Measurements from ENCODE around the gene ABLIM1.

Gene ABLIM1

DNA sequence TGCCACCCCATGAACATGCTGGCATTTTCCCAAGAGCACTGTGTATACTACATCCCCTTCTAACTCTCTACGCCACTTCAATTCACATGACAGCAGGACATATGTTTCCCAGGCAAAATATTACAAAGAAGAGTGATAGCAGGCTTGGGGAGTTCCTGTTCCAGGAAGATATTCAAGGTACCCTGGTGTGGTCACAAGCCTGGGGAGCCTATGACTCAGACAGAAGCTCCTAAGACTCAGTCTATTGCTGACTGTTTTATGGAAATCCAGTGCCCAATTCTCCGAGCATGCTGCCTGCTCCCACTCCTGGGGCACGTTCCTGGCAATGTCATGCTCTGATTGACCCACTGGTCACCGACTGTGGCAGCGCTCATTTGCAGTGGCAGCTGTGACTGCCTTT, 23.5 kb upstream of the ABLIM1 start:
- Histone ChIP-seq H3K27me3 (ENCODE audit: control insufficient read depth in 2 of 2, insufficient read depth in 2 of 2, low read length in 2 of 2) (no peaks in the 10 kb centered on the region), H3K4me1 (ENCODE audit: control insufficient read depth in 2 of 2, insufficient read depth in 2 of 2, low read length in 2 of 2) (peaks cover 24 to 34% of the 10 kb centered on the region in 2 donors), H3K9me3 (ENCODE audit: control insufficient read depth in 2 of 2, low read length in 2 of 2) (no peaks in the 10 kb centered on the region), H3K27ac (ENCODE audit: low read depth in 2 of 2, low read length in 2 of 2) (no peak overlapping the region), H3K36me3 (ENCODE audit: control insufficient read depth in 2 of 2, insufficient read depth in 2 of 2, low read length in 2 of 2) (no peaks in the 10 kb centered on the region), H3K4me3 (ENCODE audit: low read length in 2 of 2) (no peak overlapping the region), H3K9ac (ENCODE audit: low read depth in 1 of 2, low read length in 2 of 2) (no peak overlapping the region)

DNA sequence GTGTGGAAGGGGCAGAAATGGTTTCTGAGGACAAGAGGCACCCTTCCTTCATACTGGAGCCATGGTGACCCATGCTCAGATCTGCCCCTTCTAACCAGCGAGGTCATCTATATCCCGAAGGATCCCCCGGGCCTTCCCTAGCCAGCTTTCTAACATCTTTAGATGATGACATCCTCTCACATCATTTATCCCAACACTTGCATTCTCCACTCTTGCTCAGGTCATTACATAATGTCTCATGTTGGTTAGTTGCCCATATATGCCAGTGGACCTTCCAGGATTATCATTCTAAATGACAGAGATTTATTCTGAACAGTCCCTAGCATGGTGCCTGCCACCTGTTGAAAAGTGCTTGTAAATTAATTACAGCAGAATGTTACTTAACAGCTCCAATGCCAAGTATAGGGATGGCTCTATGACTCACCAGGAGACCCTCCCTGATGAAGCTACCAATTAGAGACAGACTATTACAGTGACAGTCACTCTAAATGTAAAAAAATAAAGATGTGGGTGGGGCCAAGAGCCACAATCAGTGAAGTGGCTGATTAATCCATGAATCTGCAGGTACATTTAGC, 22.6 kb upstream of the ABLIM1 start:
- no peaks in the 10 kb centered on the region for H3K36me3 ChIP-seq (ENCODE audit: control insufficient read depth in 2 of 2, insufficient read depth in 2 of 2, low read length in 2 of 2)
- no peak overlapping the region for H3K27ac ChIP-seq (ENCODE audit: low read depth in 2 of 2, low read length in 2 of 2)
- H3K4me3 ChIP-seq (ENCODE audit: low read length in 2 of 2) = no peak overlapping the region
- no peaks in the 10 kb centered on the region for H3K27me3 ChIP-seq (ENCODE audit: control insufficient read depth in 2 of 2, insufficient read depth in 2 of 2, low read length in 2 of 2)
- no peaks in the 10 kb centered on the region for H3K9me3 ChIP-seq (ENCODE audit: control insufficient read depth in 2 of 2, low read length in 2 of 2)
- H3K4me1 ChIP-seq (ENCODE audit: control insufficient read depth in 2 of 2, insufficient read depth in 2 of 2, low read length in 2 of 2) = peaks cover 20 to 31% of the 10 kb centered on the region in 2 donors
- H3K9ac ChIP-seq (ENCODE audit: low read depth in 1 of 2, low read length in 2 of 2) = no peak overlapping the region

DNA sequence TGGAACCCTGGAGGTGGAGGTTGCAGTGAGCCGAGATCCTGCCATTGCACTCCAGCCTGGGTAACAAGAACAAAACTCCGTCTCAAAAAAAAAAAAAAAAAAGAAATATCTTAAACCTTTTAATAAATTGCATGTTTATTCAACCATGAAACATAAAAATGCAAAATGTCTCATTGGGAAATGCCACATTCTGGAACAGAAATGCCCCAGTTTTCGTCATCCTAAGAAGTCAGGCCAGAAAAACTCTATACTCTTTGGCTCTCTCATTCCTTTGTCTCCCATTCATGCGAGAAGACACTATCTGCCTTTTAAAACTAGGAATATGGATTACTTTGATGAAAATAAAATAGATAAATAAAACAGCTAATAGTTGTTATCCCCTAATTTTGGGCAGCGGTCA, 21.5 kb upstream of the ABLIM1 start:
- Histone ChIP-seq H3K27ac (ENCODE audit: low read depth in 2 of 2, low read length in 2 of 2) (no peak overlapping the region), H3K9ac (ENCODE audit: low read depth in 1 of 2, low read length in 2 of 2) (no peak overlapping the region), H3K27me3 (ENCODE audit: control insufficient read depth in 2 of 2, insufficient read depth in 2 of 2, low read length in 2 of 2) (no peaks in the 10 kb centered on the region), H3K4me1 (ENCODE audit: control insufficient read depth in 2 of 2, insufficient read depth in 2 of 2, low read length in 2 of 2) (peaks cover 14 to 22% of the 10 kb centered on the region in 2 donors), H3K36me3 (ENCODE audit: control insufficient read depth in 2 of 2, insufficient read depth in 2 of 2, low read length in 2 of 2) (no peaks in the 10 kb centered on the region), H3K9me3 (ENCODE audit: control insufficient read depth in 2 of 2, low read length in 2 of 2) (no peaks in the 10 kb centered on the region), H3K4me3 (ENCODE audit: low read length in 2 of 2) (no peak overlapping the region)

DNA sequence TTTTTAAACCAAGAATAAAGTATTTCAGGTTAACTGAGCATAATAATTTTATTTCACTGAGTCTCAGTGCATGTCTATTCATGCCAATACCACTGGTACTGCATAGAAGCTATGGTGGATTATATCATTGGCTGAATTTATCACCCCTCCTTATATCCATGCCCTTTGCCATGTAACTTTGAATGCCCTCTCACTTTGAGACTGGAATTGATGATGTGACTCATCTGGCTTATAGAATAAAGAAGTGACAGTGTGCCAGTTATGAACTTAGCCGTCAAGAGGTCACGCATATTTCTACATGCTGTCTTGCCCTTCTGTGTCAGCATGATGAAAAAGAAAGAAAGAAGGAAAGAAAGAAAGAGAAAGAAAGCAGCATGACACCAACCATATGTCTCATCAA, 20.7 kb upstream of the ABLIM1 start:
- H3K9ac ChIP-seq (ENCODE audit: low read depth in 1 of 2, low read length in 2 of 2) = no peak overlapping the region
- H3K9me3 ChIP-seq (ENCODE audit: control insufficient read depth in 2 of 2, low read length in 2 of 2) = no peaks in the 10 kb centered on the region
- no peak overlapping the region for H3K27ac ChIP-seq (ENCODE audit: low read depth in 2 of 2, low read length in 2 of 2)
- H3K4me1 ChIP-seq (ENCODE audit: control insufficient read depth in 2 of 2, insufficient read depth in 2 of 2, low read length in 2 of 2) = peaks cover 6 to 16% of the 10 kb centered on the region in 2 donors
- H3K27me3 ChIP-seq (ENCODE audit: control insufficient read depth in 2 of 2, insufficient read depth in 2 of 2, low read length in 2 of 2) = no peaks in the 10 kb centered on the region
- no peak overlapping the region for H3K4me3 ChIP-seq (ENCODE audit: low read length in 2 of 2)
- H3K36me3 ChIP-seq (ENCODE audit: control insufficient read depth in 2 of 2, insufficient read depth in 2 of 2, low read length in 2 of 2) = no peaks in the 10 kb centered on the region

DNA sequence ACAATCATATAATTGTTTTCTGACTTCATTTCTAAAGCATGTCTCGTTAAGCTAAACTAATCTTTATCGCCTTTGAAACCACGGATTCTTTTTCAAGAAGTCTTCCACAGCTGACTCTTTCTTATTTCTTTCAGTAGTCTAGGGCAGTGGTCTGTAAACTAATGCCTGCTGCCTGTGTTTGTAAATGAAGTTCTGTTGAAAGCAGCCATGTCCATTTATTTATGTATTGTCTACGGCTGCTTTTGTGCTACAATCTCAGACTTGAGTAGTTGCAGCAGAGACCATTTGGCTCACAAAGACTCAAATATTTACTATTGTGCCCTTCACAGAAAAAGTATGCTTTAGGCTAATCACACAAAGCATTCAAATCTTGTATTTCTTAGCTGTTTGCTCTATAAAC, 20.3 kb upstream of the ABLIM1 start:
- no peaks in the 10 kb centered on the region for H3K36me3 ChIP-seq (ENCODE audit: control insufficient read depth in 2 of 2, insufficient read depth in 2 of 2, low read length in 2 of 2)
- no peak overlapping the region for H3K4me3 ChIP-seq (ENCODE audit: low read length in 2 of 2)
- H3K9me3 ChIP-seq (ENCODE audit: control insufficient read depth in 2 of 2, low read length in 2 of 2) = no peaks in the 10 kb centered on the region
- H3K27ac ChIP-seq (ENCODE audit: low read depth in 2 of 2, low read length in 2 of 2) = no peak overlapping the region
- peaks cover 2 to 12% of the 10 kb centered on the region in 2 donors for H3K4me1 ChIP-seq (ENCODE audit: control insufficient read depth in 2 of 2, insufficient read depth in 2 of 2, low read length in 2 of 2)
- H3K9ac ChIP-seq (ENCODE audit: low read depth in 1 of 2, low read length in 2 of 2) = no peak overlapping the region
- H3K27me3 ChIP-seq (ENCODE audit: control insufficient read depth in 2 of 2, insufficient read depth in 2 of 2, low read length in 2 of 2) = no peaks in the 10 kb centered on the region

DNA sequence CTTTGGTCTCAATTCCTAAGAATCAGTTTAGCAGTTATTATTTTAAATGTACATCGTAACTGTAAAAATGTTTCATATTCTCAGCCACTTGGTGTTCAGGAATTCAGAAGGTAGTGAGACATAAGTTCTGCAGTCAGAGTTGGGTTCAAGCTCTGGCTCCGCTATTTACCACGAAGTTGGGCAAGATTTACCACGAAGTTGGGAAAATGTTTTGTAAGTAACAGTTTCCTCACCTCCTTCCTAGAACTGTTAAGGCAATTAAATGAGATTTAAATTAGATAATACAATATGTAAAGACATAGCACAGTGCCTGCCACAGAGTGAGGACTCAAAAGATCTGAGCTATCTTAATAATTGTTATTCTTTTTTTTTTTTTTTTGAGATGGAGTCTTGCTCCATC, 16.3 kb upstream of the ABLIM1 start:
- Histone ChIP-seq H3K27me3 (ENCODE audit: control insufficient read depth in 2 of 2, insufficient read depth in 2 of 2, low read length in 2 of 2) (no peaks in the 10 kb centered on the region), H3K9ac (ENCODE audit: low read depth in 1 of 2, low read length in 2 of 2) (no peak overlapping the region), H3K9me3 (ENCODE audit: control insufficient read depth in 2 of 2, low read length in 2 of 2) (no peaks in the 10 kb centered on the region), H3K4me1 (ENCODE audit: control insufficient read depth in 2 of 2, insufficient read depth in 2 of 2, low read length in 2 of 2) (no peaks in the 10 kb centered on the region), H3K36me3 (ENCODE audit: control insufficient read depth in 2 of 2, insufficient read depth in 2 of 2, low read length in 2 of 2) (no peaks in the 10 kb centered on the region), H3K4me3 (ENCODE audit: low read length in 2 of 2) (no peak overlapping the region), H3K27ac (ENCODE audit: low read depth in 2 of 2, low read length in 2 of 2) (no peak overlapping the region)

DNA sequence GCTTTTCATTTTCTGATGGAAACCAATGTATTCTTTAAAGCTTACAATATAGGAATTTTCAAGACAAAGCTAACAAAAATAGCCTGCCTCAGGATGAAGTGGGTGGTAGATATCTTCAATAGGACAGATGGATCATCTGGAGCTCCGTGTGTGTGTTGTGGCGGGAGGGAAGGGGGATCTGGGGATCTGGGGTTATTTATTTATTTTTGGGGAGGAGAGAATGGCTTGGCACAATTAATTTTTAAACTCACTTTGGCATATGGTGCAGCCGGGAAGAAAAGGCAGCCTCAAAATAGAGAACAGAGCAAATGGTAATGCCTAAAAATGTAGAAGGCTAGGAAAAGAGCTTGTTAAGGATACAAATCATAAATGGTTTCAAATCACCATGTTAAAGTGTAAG, 11.6 kb upstream of the ABLIM1 start:
- Histone ChIP-seq H3K27ac (ENCODE audit: low read depth in 2 of 2, low read length in 2 of 2) (no peak overlapping the region), H3K27me3 (ENCODE audit: control insufficient read depth in 2 of 2, insufficient read depth in 2 of 2, low read length in 2 of 2) (no peaks in the 10 kb centered on the region), H3K4me3 (ENCODE audit: low read length in 2 of 2) (no peak overlapping the region), H3K4me1 (ENCODE audit: control insufficient read depth in 2 of 2, insufficient read depth in 2 of 2, low read length in 2 of 2) (peaks cover 0 to 4% of the 10 kb centered on the region in 2 donors), H3K9me3 (ENCODE audit: control insufficient read depth in 2 of 2, low read length in 2 of 2) (no peaks in the 10 kb centered on the region), H3K9ac (ENCODE audit: low read depth in 1 of 2, low read length in 2 of 2) (no peak overlapping the region), H3K36me3 (ENCODE audit: control insufficient read depth in 2 of 2, insufficient read depth in 2 of 2, low read length in 2 of 2) (no peaks in the 10 kb centered on the region)

DNA sequence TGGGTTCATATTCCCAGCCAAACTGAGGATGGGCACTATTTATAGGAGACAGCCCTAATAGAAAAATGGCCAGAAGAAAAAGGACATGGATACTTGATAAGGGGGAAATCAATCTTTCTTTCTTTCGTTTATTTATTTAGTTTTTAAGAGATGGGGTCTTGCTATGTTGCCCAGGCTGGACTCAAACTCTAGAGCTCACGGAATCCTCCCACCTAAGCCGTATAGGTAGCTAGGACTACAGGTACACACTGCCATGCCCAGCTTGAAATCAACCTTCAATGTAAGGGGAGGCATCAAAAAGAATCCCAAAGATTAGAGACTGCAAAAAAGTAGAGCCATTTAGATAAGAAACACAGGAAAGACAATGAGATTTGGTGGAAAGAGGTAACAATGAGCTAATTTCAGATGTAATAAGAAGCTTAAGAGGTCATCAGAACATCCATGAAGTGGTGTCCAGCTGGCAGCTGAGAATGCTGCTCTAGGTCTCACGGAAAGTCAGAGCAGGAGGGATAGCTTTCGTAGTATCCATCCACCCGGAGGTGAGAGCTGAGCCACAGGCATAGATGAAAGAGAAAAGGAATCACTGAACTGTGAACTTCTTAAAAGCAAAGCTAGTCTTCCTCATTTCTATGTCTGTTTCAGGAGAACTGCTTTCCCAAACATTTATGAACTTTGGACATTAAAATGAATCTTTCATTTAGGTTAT, 10.5 kb upstream of the ABLIM1 start:
- no peaks in the 10 kb centered on the region for H3K27me3 ChIP-seq (ENCODE audit: control insufficient read depth in 2 of 2, insufficient read depth in 2 of 2, low read length in 2 of 2)

DNA sequence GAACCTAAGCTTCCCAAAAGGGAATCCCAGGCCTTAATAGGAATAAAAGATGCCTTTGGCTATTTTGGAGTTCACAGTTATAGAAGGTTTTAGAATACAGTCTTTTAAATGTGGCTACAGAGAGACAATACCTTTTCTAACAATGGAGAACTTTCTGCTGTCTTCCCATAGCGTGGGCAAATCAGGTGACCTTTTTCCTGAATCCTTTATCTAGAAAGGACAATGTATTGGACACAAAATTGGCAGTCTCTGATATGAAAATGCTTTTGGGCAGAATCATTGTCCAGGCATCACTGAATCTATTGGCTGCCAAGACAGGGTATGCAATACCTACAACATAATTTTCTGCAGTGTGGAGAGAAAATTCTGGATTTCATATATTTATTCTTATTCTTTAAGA, 7.8 kb upstream of the ABLIM1 start:
- H3K27me3 ChIP-seq (ENCODE audit: control insufficient read depth in 2 of 2, insufficient read depth in 2 of 2, low read length in 2 of 2) = no peaks in the 10 kb centered on the region
- peaks cover 0 to 9% of the 10 kb centered on the region in 2 donors for H3K4me1 ChIP-seq (ENCODE audit: control insufficient read depth in 2 of 2, insufficient read depth in 2 of 2, low read length in 2 of 2)
- no peak overlapping the region for H3K27ac ChIP-seq (ENCODE audit: low read depth in 2 of 2, low read length in 2 of 2)
- no peak overlapping the region for H3K4me3 ChIP-seq (ENCODE audit: low read length in 2 of 2)
- no peak overlapping the region for H3K9ac ChIP-seq (ENCODE audit: low read depth in 1 of 2, low read length in 2 of 2)
- no peaks in the 10 kb centered on the region for H3K9me3 ChIP-seq (ENCODE audit: control insufficient read depth in 2 of 2, low read length in 2 of 2)
- no peaks in the 10 kb centered on the region for H3K36me3 ChIP-seq (ENCODE audit: control insufficient read depth in 2 of 2, insufficient read depth in 2 of 2, low read length in 2 of 2)

More for the DNA sequence above, 10.5 kb upstream of the ABLIM1 start:
- H3K9me3 ChIP-seq (ENCODE audit: control insufficient read depth in 2 of 2, low read length in 2 of 2) = no peaks in the 10 kb centered on the region
- no peak overlapping the region for H3K27ac ChIP-seq (ENCODE audit: low read depth in 2 of 2, low read length in 2 of 2)
- peaks cover 0 to 9% of the 10 kb centered on the region in 2 donors for H3K4me1 ChIP-seq (ENCODE audit: control insufficient read depth in 2 of 2, insufficient read depth in 2 of 2, low read length in 2 of 2)
- no peak overlapping the region for H3K9ac ChIP-seq (ENCODE audit: low read depth in 1 of 2, low read length in 2 of 2)
- H3K36me3 ChIP-seq (ENCODE audit: control insufficient read depth in 2 of 2, insufficient read depth in 2 of 2, low read length in 2 of 2) = no peaks in the 10 kb centered on the region
- H3K4me3 ChIP-seq (ENCODE audit: low read length in 2 of 2) = no peak overlapping the region

DNA sequence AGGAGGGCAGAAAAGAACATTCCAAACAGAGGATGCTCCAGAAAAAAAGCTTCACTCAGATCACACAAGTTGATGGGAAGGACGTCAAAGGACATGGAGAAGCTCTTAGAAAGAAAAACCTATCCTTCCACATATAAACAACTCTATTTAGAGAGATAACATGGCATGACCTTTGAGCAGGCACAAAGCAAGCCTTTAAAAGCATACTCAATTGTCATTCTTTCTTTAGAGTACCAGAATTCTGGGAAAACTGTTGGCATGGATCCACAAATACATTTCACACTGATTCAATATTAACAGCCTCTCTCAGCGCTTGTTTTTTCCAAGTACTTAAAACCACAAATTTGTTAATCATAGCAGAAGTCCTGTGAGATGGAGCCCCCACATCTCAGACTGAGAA, 7.3 kb upstream of the ABLIM1 start:
- no peak overlapping the region for H3K9ac ChIP-seq (ENCODE audit: low read depth in 1 of 2, low read length in 2 of 2)
- no peak overlapping the region for H3K4me3 ChIP-seq (ENCODE audit: low read length in 2 of 2)
- H3K27ac ChIP-seq (ENCODE audit: low read depth in 2 of 2, low read length in 2 of 2) = no peak overlapping the region
- no peaks in the 10 kb centered on the region for H3K27me3 ChIP-seq (ENCODE audit: control insufficient read depth in 2 of 2, insufficient read depth in 2 of 2, low read length in 2 of 2)
- no peaks in the 10 kb centered on the region for H3K36me3 ChIP-seq (ENCODE audit: control insufficient read depth in 2 of 2, insufficient read depth in 2 of 2, low read length in 2 of 2)
- peaks cover 0 to 9% of the 10 kb centered on the region in 2 donors for H3K4me1 ChIP-seq (ENCODE audit: control insufficient read depth in 2 of 2, insufficient read depth in 2 of 2, low read length in 2 of 2)
- no peaks in the 10 kb centered on the region for H3K9me3 ChIP-seq (ENCODE audit: control insufficient read depth in 2 of 2, low read length in 2 of 2)

All from mucosa of rectum (tissue), 2 donors.